GM10266 (cell line): ENCODE measurements around the gene NCBP1.

Experiments used
- DNase-seq: peaks from one replicate; pipeline ENCODE4 v3.0.0; 2012; ENCODE audit errors: extremely low spot score
- TF ChIP-seq, protein P1 (sequence below): IDR thresholded peaks from 2 replicates; pipeline ENCODE4 v1.5.1; 2012; ENCODE audit warnings: mild to moderate bottlenecking, low read depth; ENCODE audit not compliant: control insufficient read depth, insufficient read depth; ENCODE audit errors: missing control alignments

NCBP1 gene

GRCh38 chr9:97598461-97599288 is 34.9 kb upstream of the NCBP1 start:
- TF ChIP-seq, protein P1, sequence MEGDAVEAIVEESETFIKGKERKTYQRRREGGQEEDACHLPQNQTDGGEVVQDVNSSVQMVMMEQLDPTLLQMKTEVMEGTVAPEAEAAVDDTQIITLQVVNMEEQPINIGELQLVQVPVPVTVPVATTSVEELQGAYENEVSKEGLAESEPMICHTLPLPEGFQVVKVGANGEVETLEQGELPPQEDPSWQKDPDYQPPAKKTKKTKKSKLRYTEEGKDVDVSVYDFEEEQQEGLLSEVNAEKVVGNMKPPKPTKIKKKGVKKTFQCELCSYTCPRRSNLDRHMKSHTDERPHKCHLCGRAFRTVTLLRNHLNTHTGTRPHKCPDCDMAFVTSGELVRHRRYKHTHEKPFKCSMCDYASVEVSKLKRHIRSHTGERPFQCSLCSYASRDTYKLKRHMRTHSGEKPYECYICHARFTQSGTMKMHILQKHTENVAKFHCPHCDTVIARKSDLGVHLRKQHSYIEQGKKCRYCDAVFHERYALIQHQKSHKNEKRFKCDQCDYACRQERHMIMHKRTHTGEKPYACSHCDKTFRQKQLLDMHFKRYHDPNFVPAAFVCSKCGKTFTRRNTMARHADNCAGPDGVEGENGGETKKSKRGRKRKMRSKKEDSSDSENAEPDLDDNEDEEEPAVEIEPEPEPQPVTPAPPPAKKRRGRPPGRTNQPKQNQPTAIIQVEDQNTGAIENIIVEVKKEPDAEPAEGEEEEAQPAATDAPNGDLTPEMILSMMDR = peak; percentile 86
- DNase-seq = peak; percentile 74

DNA sequence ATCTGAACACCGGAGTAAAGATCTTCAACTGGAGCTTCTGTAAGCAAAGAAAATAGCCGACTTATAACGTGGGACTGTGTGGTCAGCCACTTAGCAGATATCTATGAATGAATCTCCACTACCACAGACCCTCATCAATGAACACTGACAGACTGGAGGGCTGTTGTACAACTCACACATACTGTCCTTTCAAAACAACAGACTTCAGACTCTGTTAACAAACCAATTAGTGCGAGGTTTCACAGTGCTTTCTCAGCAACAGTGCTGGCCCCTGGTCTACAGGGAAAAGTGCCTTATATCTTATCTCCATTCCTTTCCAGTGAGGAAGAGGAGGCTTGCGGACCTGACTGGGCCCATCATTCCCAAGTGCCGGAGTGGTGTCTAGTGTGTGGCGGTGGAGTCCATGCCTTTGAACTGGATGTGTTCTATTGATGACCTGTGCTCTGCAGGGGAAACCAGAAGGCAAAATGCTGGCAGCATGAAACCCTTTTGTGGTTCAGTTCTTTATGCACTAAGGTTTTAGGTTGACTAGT is 34.2 kb upstream of the NCBP1 start:
- no peak for DNase-seq
- TF ChIP-seq, protein P1 = no peak

DNA sequence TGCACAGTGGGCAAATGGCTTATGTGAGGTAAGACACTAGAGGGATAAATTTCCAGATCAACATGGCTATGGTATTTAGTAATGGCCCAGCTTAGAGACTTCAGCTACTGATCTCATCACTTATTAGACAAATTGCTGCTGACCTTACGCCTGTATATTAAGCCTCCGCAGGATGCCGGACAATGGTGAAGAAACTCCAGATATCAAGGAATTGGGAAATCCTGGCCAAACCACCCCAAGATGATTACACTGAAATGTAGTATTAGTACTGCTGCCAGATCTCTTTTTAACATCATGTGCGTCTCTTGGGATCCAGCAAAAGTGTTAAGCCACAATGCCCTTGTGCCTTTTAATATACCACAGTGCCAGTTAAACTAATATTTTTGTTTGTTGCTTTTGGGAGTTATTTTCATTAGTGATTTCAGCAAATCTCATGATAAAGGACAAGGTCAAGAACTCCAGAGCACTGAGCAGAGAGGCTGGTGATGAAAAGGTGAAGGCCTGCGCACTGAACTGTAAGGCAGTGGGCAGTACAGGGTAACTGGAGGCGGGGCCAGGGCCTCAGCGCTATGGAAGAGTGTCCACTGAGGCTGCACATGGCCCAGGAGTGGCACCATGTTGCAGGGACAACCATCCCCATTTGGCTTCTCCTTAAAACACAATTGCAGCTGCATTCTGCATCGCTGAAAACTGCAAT is 32.9 kb upstream of the NCBP1 start:
- TF ChIP-seq, protein P1 = no peak
- no peak for DNase-seq

GRCh38 chr9:97601228-97601898 is 32.3 kb upstream of the NCBP1 start:
- TF ChIP-seq, protein P1 = no peak
- DNase-seq = no peak

- DNase-seq = no peak
Measured at GRCh38 chr9:97602430-97602829, 31.2 kb upstream of the NCBP1 start.

DNA sequence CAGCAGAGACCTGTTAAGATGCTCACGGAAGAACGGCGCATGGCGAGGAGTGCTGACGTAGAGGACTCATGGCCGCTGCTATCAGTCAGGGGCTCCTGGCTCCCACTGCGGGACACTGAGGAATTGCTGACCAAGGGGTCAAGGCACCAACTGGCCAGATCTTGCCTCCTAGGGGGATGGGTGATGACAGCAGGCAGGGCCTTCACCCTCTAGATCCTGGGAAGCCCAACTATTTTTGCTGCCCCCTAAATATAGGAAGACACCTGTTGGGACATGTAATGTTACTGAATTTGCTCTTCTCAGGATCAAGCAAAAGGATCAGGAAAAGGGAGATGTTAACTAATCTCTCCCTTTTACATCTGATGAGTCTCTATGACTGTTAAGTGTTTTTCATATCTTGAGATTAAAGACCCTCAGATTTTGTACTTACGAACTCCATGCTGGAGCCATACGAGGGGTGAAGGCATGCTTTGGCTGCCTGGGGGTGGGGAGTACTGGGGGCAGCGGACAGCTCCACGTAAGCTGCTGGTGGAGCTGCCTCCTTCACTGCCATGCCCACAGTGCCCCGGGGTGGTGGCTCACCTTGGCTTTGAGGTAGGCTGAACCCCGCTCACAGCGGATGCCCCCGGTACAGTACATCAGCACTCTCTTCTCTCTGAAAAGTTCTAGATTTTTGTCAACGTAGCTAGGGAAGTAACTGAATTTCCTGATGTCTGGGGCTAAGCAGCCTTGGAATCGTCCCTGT is 28.5 kb upstream of the NCBP1 start:
- TF ChIP-seq, protein P1 = no peak
- DNase-seq = no peak

More at GRCh38 chr9:97602430-97602829, 31.2 kb upstream of the NCBP1 start:
- TF ChIP-seq, protein P1 = no peak
